ENCODE data around the gene PLPPR3. TPM values are rescaled to one million over a fixed set of nuclear protein-coding genes. Genes with fewer than 3 reads are reported as not detected.

The PLPPR3 gene
- total RNA-seq, 2 donors from 2014 or later = not detected

DNA sequence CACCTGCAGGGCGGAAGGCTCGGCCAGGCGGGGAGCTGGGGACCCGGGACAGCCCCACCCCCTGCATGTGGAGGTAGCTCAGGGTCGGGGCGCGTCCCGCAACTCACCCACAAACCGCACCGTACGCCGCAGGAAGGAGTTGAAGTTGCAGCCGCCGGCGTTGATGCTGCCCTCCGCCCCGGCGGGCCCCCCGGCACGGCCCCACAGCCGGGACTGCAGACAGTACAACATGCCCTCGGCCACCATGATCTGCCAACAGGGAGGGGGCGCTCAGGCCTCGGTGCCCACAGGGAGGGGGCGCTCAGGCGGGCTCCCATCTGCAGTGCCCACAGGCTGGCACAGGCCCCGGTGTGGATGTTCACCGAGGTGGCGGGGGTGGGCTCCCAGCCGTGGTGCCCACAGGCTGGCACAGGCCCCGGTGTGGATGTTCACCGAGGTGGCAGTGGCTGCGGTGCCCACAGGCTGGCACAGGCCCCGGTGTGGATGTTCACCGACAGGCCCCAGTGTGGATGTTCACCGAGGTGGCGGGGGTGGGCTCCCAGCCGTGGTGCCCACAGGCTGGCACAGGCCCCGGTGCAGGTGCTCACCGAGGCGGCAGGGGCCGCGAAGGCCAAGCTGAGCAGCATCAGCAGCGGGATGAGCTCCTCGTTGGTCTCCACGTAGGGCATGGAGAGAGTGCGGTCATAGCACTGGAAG, 6.5 kb downstream of the PLPPR3 start:
- ATAC-seq (ENCODE audit: insufficient number of reproducible peaks, low FRiP score, low read depth) (no peak), DNase-seq (ENCODE audit: low spot score) (no peak)
- Histone ChIP-seq H3K4me3 (no peak overlapping the region), H3K9me3 (no peaks in the 10 kb centered on the region), H3K36me3 (peaks cover 20% of the 10 kb centered on the region), H3K27ac (no peak overlapping the region), H3K4me1 (ENCODE audit: control insufficient read depth in 1 of 2, low read depth in 2 of 2) (no peaks in the 10 kb centered on the region), H3K27me3 (replicated peaks; ENCODE audit: insufficient read depth) (no peaks in the 10 kb centered on the region)
- TF ChIP-seq, protein P1, sequence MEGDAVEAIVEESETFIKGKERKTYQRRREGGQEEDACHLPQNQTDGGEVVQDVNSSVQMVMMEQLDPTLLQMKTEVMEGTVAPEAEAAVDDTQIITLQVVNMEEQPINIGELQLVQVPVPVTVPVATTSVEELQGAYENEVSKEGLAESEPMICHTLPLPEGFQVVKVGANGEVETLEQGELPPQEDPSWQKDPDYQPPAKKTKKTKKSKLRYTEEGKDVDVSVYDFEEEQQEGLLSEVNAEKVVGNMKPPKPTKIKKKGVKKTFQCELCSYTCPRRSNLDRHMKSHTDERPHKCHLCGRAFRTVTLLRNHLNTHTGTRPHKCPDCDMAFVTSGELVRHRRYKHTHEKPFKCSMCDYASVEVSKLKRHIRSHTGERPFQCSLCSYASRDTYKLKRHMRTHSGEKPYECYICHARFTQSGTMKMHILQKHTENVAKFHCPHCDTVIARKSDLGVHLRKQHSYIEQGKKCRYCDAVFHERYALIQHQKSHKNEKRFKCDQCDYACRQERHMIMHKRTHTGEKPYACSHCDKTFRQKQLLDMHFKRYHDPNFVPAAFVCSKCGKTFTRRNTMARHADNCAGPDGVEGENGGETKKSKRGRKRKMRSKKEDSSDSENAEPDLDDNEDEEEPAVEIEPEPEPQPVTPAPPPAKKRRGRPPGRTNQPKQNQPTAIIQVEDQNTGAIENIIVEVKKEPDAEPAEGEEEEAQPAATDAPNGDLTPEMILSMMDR (IDR thresholded peaks at IDR 0.05) = no peak

GRCh38 chr19:814152-815078, 7.3 kb downstream of the PLPPR3 start:
- H3K36me3 ChIP-seq = peaks cover 28% of the 10 kb centered on the region
- H3K27ac ChIP-seq = no peak overlapping the region
- ATAC-seq (ENCODE audit: insufficient number of reproducible peaks, low FRiP score, low read depth) = no peak
- H3K4me3 ChIP-seq = no peak overlapping the region
- DNase-seq (ENCODE audit: low spot score) = no peak
- no peaks in the 10 kb centered on the region for H3K27me3 ChIP-seq (replicated peaks; ENCODE audit: insufficient read depth)
- no peaks in the 10 kb centered on the region for H3K4me1 ChIP-seq (ENCODE audit: control insufficient read depth in 1 of 2, low read depth in 2 of 2)
- TF ChIP-seq, protein P1 (IDR thresholded peaks at IDR 0.05) = no peak
- no peaks in the 10 kb centered on the region for H3K9me3 ChIP-seq

DNA sequence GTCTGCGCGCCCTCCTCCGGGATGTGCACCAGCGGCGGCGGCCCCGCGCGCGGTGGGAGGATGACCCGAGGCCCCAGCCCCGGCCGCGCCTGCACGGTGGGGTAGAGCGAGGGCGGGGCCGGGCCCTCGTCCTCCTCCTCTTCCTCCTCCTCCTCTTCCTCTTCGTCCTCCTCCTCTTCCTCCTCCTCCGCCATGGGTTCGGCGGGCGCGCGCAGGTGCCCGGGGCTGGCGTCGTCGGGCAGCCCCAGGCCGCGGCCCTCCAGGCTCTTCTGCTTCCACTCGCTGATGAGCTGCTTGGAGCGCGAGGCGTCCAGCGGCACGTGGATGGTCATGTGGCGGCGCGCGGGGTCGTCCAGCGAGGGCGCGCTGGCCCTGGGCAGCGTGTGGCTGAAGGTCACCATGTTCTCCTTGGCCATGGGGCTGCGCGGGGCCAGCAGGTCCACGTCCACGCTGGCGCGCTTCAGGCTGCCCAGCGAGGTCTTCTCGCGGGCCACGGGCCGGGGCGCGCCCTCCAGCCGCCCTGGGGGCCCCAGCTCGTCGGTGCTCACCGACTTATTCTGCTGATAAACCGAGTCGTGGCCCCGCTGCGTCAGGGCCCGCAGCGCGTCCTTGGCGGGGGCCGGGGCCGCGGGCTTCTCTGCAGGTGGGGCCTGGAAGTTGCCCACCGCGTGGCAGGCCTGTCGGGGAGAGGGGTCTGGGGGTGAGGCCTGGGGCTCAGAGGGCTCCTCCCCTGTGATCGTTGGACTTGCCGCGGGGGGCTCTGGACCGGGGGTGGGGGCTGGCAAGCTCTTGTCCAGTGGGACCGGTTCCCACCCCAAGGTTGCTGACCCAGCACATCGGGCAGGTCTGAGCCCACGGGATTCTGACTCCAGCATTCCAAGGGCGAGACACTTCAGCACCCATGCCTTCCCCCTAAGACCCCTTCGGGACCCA, 8.3 kb downstream of the PLPPR3 start:
- DNase-seq (ENCODE audit: low spot score) = no peak
- Histone ChIP-seq H3K4me3 (no peak overlapping the region), H3K4me1 (ENCODE audit: control insufficient read depth in 1 of 2, low read depth in 2 of 2) (no peaks in the 10 kb centered on the region), H3K9me3 (no peaks in the 10 kb centered on the region), H3K27ac (no peak overlapping the region), H3K36me3 (peaks cover 37% of the 10 kb centered on the region), H3K27me3 (replicated peaks; ENCODE audit: insufficient read depth) (no peaks in the 10 kb centered on the region)
- no peak for ATAC-seq (ENCODE audit: insufficient number of reproducible peaks, low FRiP score, low read depth)
- TF ChIP-seq, protein P1 (IDR thresholded peaks at IDR 0.05) = no peak

DNA sequence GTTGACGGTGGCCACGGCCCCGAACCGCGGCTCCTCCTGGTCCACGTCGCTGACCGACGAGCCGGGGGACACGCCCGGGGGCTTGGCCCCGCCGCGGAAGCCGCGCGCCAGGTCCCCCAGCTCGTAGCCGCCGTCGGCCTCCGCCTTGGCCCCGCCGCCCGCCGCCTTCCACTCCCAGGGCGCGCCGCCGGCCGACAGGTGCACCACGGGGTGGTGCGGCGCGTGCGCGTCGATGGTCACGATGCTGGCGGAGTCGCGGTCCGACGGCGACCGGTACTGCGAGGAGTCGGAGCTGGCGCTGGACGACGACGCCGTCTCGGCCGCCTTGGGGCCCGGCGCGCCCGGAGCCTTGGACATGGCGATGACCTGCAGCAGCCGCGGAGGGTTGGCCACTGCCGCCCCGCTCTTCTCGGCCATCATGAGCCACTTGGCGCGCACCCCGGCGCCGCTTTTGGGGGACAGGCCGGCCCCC, 9.0 kb downstream of the PLPPR3 start:
- Histone ChIP-seq H3K4me3 (no peak overlapping the region), H3K9me3 (no peaks in the 10 kb centered on the region), H3K4me1 (ENCODE audit: control insufficient read depth in 1 of 2, low read depth in 2 of 2) (no peaks in the 10 kb centered on the region), H3K27ac (no peak overlapping the region), H3K27me3 (replicated peaks; ENCODE audit: insufficient read depth) (no peaks in the 10 kb centered on the region), H3K36me3 (peaks cover 45% of the 10 kb centered on the region)
- no peak for ATAC-seq (ENCODE audit: insufficient number of reproducible peaks, low FRiP score, low read depth)
- TF ChIP-seq, protein P1 (IDR thresholded peaks at IDR 0.05) = no peak
- DNase-seq (ENCODE audit: low spot score) = no peak

Measured in thoracic aorta (tissue), 2 donors.